ENCODE measurements around the gene CCDC136. TPM values are rescaled to one million over a fixed set of nuclear protein-coding genes. Genes with fewer than 3 reads are reported as not detected.

Gene CCDC136
- polyA plus RNA-seq, 1 donor (not counting 4 experiments of a cell fraction or from before 2014, with no cell fraction given), result 1.6 TPM

DNA sequence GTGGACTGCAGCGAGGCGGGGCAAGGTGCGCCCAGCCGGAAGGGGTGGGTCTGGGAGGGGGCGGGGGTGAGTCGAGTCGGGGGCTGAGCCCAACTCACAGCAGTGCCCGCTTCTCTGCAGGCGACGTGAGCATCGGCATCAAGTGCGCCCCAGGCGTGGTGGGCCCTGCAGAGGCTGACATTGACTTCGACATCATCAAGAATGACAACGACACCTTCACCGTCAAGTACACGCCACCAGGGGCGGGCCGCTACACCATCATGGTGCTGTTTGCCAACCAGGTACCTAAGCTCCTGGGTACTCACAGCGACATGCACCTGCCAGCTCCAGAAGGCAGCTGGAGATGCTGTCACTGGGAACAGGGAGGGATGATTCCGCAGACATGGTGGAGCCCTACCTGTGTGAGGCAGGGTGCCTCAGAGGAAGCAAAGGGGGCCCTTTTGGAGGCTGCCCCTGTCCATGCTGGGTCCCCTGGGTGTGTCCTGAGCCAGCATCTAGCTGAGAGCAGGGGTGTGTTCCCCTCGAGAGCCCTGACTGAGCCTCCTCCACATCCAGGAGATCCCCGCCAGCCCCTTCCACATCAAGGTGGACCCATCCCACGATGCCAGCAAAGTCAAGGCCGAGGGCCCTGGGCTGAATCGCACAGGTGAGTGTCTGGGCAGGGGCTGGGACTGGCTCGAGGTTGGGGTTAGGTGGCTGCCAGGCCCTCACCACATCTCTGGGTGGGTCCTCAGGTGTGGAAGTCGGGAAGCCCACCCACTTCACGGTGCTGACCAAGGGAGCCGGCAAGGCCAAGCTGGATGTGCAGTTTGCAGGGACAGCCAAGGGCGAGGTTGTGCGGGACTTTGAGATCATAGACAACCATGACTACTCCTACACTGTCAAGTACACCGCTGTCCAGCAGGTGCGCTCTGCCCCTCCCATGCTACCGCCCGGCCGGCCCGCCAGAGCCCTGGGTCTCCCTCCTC, 51.2 kb downstream of the CCDC136 start:
- TF ChIP-seq CTCF (optimal IDR thresholded peaks at IDR 0.05 in 1 of 3, IDR thresholded peaks at IDR 0.05 in 1 of 3, conservative IDR thresholded peaks at IDR 0.05 in 1 of 3; ENCODE audit: extremely low read depth in 1 of 3, insufficient read depth in 2 of 3, low read length in 3 of 3), result no peak
- no peak for TF ChIP-seq EZH2 (IDR thresholded peaks at IDR 0.05; ENCODE audit: low read length)
- Histone ChIP-seq H3K4me1 (ENCODE audit: control insufficient read depth, extremely low read depth, insufficient read depth, low read length) (no peaks in the 10 kb centered on the region), H4K20me1 (ENCODE audit: control insufficient read depth, extremely low read depth, insufficient read depth, low read length) (no peaks in the 10 kb centered on the region), H3K27me3 (ENCODE audit: control insufficient read depth, extremely low read depth, insufficient read depth, low read length) (no peaks in the 10 kb centered on the region), H3K9me3 (ENCODE audit: control insufficient read depth, low read depth, low read length) (no peaks in the 10 kb centered on the region), H3K4me3 (ENCODE audit: control insufficient read depth in 2 of 3, extremely low read depth in 1 of 3, insufficient read depth in 2 of 3, low read depth in 1 of 3, low read length in 3 of 3) (no peak overlapping the region), H2AFZ (ENCODE audit: control insufficient read depth, low read length) (no peak overlapping the region), H3K27ac (ENCODE audit: control insufficient read depth, insufficient read depth, low read length) (no peak overlapping the region), H3K4me2 (ENCODE audit: control insufficient read depth, extremely low read depth, insufficient read depth, low read depth, low read length) (no peak overlapping the region), H3K36me3 (ENCODE audit: control insufficient read depth in 2 of 2, extremely low read depth in 1 of 2, insufficient read depth in 2 of 2, low read length in 2 of 2) (no peaks in the 10 kb centered on the region), H3K79me2 (ENCODE audit: control insufficient read depth, insufficient read depth, low read length) (no peaks in the 10 kb centered on the region), H3K9ac (ENCODE audit: control insufficient read depth, extremely low read depth, insufficient read depth, low read length) (no peak overlapping the region), H3K9me1 (ENCODE audit: control insufficient read depth, extremely low read depth, insufficient read depth, low read length) (no peaks in the 10 kb centered on the region)
- FAIRE-seq, result no peak
- dilution Hi-C loops (cut with MboI; ENCODE audit: extremely low pct_ligation_motif_present, low sequenced_read_pairs), result no loop called here
- DNase-seq (ENCODE audit: low read depth, low spot score), result no peak

DNA sequence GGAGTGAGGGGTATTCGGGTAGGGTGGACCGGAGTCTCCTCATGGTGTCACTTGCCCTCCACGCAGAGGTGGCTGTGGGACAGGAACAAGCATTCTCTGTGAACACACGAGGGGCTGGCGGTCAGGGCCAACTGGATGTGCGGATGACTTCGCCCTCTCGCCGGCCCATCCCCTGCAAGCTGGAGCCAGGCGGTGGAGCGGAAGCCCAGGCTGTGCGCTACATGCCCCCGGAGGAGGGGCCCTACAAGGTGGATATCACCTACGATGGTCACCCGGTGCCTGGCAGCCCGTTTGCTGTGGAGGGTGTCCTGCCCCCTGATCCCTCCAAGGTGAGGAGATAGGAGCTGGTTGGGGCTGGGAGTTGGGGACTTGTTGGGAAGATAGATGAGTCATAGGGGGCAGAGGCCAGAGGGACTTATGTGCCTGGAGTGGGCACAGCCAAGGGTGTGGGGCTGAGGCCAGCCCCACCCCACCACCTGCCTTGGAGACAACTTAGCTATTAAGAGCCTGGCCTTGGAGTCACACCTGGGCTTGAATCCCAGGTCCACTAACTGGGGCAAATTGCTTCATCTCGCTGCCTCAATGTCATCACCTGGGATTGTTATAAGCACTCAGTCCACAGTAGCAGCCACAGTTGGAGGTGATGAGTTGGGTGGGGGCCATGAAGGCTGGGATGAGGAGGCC, 52.3 kb downstream of the CCDC136 start:
- Histone ChIP-seq H3K9me3 (ENCODE audit: control insufficient read depth, low read depth, low read length) (no peaks in the 10 kb centered on the region), H3K4me1 (ENCODE audit: control insufficient read depth, extremely low read depth, insufficient read depth, low read length) (no peaks in the 10 kb centered on the region), H3K9me1 (ENCODE audit: control insufficient read depth, extremely low read depth, insufficient read depth, low read length) (no peaks in the 10 kb centered on the region), H3K4me3 (ENCODE audit: control insufficient read depth in 2 of 3, extremely low read depth in 1 of 3, insufficient read depth in 2 of 3, low read depth in 1 of 3, low read length in 3 of 3) (no peak overlapping the region), H3K4me2 (ENCODE audit: control insufficient read depth, extremely low read depth, insufficient read depth, low read depth, low read length) (no peak overlapping the region), H3K27me3 (ENCODE audit: control insufficient read depth, extremely low read depth, insufficient read depth, low read length) (no peaks in the 10 kb centered on the region), H3K79me2 (ENCODE audit: control insufficient read depth, insufficient read depth, low read length) (no peaks in the 10 kb centered on the region), H3K27ac (ENCODE audit: control insufficient read depth, insufficient read depth, low read length) (no peak overlapping the region), H4K20me1 (ENCODE audit: control insufficient read depth, extremely low read depth, insufficient read depth, low read length) (no peaks in the 10 kb centered on the region), H3K9ac (ENCODE audit: control insufficient read depth, extremely low read depth, insufficient read depth, low read length) (no peak overlapping the region), H3K36me3 (ENCODE audit: control insufficient read depth in 2 of 2, extremely low read depth in 1 of 2, insufficient read depth in 2 of 2, low read length in 2 of 2) (no peaks in the 10 kb centered on the region), H2AFZ (ENCODE audit: control insufficient read depth, low read length) (no peak overlapping the region)
- no peak for FAIRE-seq
- no peak for TF ChIP-seq EZH2 (IDR thresholded peaks at IDR 0.05; ENCODE audit: low read length)
- no peak for DNase-seq (ENCODE audit: low read depth, low spot score)
- dilution Hi-C loops (cut with MboI; ENCODE audit: extremely low pct_ligation_motif_present, low sequenced_read_pairs), result no loop called here

Data from keratinocyte (primary cell).